Measurements from ENCODE around the gene ST6GALNAC5. TPM values are rescaled to one million over a fixed set of nuclear protein-coding genes. Genes with fewer than 3 reads are reported as not detected.

The ST6GALNAC5 gene
- total RNA-seq, 1 experiment from 2014 or later, result 2.0 TPM

DNA sequence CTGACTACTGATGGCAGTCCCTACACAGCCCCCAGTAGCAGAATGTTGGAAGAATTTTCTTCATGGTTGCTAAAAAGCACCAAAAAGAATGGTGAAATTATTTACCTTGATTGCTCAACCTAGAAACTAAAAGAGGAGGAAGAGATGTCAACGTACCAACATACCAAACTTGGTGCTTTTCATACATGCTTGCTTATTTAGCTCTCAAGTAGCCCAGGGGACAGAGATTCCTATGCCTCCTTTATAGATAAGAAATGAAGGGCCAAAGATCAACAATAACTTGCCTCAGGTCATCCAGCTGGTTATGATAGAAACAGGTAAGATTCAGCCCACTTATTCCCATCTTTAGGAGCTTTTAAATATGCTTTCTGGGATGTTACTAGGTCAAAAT lies 181.3 kb downstream of the ST6GALNAC5 start:
- H3K9me3 Mint-ChIP-seq (ENCODE audit: low read depth, unreplicated experiment), result no peaks in the 10 kb centered on the region
- no TSS peak for BruUV-seq (replicated peaks)
- H3K27me3 Mint-ChIP-seq (ENCODE audit: unreplicated experiment), result no peaks in the 10 kb centered on the region
- intact Hi-C loops (cut with micrococcal nuclease; ENCODE audit: unreplicated experiment), result no loop called here
- CTCF ChIA-PET, result interaction anchor here (0.8 kb wide), 1 partner anchor 36 kb away, joined by 3 read pairs; no protein-coding TSS in a partner anchor
- TF ChIP-seq, protein P1, sequence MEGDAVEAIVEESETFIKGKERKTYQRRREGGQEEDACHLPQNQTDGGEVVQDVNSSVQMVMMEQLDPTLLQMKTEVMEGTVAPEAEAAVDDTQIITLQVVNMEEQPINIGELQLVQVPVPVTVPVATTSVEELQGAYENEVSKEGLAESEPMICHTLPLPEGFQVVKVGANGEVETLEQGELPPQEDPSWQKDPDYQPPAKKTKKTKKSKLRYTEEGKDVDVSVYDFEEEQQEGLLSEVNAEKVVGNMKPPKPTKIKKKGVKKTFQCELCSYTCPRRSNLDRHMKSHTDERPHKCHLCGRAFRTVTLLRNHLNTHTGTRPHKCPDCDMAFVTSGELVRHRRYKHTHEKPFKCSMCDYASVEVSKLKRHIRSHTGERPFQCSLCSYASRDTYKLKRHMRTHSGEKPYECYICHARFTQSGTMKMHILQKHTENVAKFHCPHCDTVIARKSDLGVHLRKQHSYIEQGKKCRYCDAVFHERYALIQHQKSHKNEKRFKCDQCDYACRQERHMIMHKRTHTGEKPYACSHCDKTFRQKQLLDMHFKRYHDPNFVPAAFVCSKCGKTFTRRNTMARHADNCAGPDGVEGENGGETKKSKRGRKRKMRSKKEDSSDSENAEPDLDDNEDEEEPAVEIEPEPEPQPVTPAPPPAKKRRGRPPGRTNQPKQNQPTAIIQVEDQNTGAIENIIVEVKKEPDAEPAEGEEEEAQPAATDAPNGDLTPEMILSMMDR (IDR thresholded peaks at IDR 0.05; ENCODE audit: unreplicated experiment), result no peak
- H3K4me1 Mint-ChIP-seq (ENCODE audit: low read depth, unreplicated experiment), result no peaks in the 10 kb centered on the region
- H3K27ac Mint-ChIP-seq (ENCODE audit: unreplicated experiment), result no peak overlapping the region
- DNase-seq, result no peak
- H3K36me3 Mint-ChIP-seq (ENCODE audit: insufficient read depth, unreplicated experiment), result no peaks in the 10 kb centered on the region
- no peak overlapping the region for H3K4me3 Mint-ChIP-seq (ENCODE audit: low read depth, unreplicated experiment)

DNA sequence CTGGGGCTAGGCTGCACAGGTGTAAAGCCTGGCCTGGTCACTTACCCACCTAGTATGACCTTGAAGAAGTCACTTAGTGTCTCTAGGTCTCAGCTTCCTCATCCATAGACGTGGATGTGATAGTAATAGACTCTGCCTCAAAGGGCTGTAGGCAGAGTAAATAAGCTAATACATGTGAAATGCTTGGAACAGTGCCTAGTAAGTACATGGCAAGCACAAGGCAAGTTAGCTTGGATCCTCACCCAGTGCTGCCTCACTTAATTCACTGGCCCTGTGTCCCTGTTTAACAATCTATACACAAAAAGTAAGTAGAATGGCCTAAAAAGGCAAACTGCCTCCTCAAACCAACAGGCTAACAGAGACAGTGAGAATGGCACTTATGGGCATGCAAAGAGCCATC lies 184.1 kb downstream of the ST6GALNAC5 start:
- H3K27me3 Mint-ChIP-seq (ENCODE audit: unreplicated experiment), result no peaks in the 10 kb centered on the region
- H3K9me3 Mint-ChIP-seq (ENCODE audit: low read depth, unreplicated experiment), result peaks cover 2% of the 10 kb centered on the region
- CTCF ChIA-PET, result no interaction called here
- no peaks in the 10 kb centered on the region for H3K36me3 Mint-ChIP-seq (ENCODE audit: insufficient read depth, unreplicated experiment)
- BruUV-seq (replicated peaks), result no TSS peak
- intact Hi-C loops (cut with micrococcal nuclease; ENCODE audit: unreplicated experiment), result no loop called here
- H3K27ac Mint-ChIP-seq (ENCODE audit: unreplicated experiment), result no peak overlapping the region
- no peak overlapping the region for H3K4me3 Mint-ChIP-seq (ENCODE audit: low read depth, unreplicated experiment)
- no peaks in the 10 kb centered on the region for H3K4me1 Mint-ChIP-seq (ENCODE audit: low read depth, unreplicated experiment)
- TF ChIP-seq, protein P1 (IDR thresholded peaks at IDR 0.05; ENCODE audit: unreplicated experiment), result no peak
- no peak for DNase-seq

DNA sequence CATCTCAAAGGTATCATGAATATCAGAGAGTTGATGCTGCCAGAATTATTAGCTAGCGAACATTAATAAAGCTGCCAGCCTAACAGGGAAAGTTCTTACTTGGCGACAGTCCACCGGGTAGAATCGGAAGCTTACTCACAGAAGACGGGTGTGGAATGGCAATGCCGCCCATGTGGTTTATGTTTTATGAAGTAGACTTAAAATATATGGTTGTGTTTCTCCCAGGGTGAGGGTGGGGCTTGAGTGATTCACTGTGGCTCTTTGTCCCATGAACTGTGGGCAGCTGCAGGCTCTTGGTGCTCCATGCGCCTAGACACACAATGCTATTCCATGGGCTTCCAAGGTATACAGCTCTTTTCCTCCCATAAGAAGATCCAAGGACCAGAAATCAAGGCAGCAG lies 189.2 kb downstream of the ST6GALNAC5 start:
- no peaks in the 10 kb centered on the region for H3K36me3 Mint-ChIP-seq (ENCODE audit: insufficient read depth, unreplicated experiment)
- no peak overlapping the region for H3K4me3 Mint-ChIP-seq (ENCODE audit: low read depth, unreplicated experiment)
- CTCF ChIA-PET, result no interaction called here
- H3K27ac Mint-ChIP-seq (ENCODE audit: unreplicated experiment), result no peak overlapping the region
- intact Hi-C loops (cut with micrococcal nuclease; ENCODE audit: unreplicated experiment), result no loop called here
- no peaks in the 10 kb centered on the region for H3K27me3 Mint-ChIP-seq (ENCODE audit: unreplicated experiment)
- no peak for DNase-seq
- no TSS peak for BruUV-seq (replicated peaks)
- TF ChIP-seq, protein P1 (IDR thresholded peaks at IDR 0.05; ENCODE audit: unreplicated experiment), result no peak
- H3K9me3 Mint-ChIP-seq (ENCODE audit: low read depth, unreplicated experiment), result peaks cover 4% of the 10 kb centered on the region
- H3K4me1 Mint-ChIP-seq (ENCODE audit: low read depth, unreplicated experiment), result no peaks in the 10 kb centered on the region

DNA sequence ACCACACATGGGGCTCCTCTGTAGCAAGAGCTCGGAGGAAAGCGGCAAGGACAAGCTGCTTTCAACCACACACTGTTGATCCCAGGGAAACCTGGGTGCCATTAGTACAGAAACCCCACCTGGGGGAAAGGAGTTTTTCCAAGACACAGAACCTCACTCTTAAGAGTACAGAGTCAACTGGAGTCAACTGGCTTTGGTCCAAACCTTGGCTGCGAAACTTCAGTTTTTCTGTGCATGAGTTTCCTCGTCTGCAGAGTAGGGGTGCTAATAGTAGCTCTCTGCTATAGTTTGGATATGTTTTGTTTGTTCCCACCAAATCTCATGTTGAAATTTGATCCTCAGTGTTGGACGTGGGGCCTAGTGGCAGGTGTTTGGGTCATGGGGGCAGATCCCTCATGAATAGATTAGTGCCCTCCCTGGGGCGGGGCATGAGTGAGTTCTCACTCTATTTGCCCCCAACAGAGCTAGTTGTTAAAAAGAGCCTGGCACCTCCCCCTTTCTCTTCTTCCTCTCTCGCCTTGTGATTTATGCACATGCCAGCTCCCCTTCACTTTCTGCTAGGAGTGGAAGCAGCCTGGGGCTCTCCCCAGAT lies 190.8 kb downstream of the ST6GALNAC5 start:
- no peak overlapping the region for H3K4me3 Mint-ChIP-seq (ENCODE audit: low read depth, unreplicated experiment)
- TF ChIP-seq, protein P1 (IDR thresholded peaks at IDR 0.05; ENCODE audit: unreplicated experiment), result no peak
- no TSS peak for BruUV-seq (replicated peaks)
- no peaks in the 10 kb centered on the region for H3K27me3 Mint-ChIP-seq (ENCODE audit: unreplicated experiment)
- H3K4me1 Mint-ChIP-seq (ENCODE audit: low read depth, unreplicated experiment), result no peaks in the 10 kb centered on the region
- intact Hi-C loops (cut with micrococcal nuclease; ENCODE audit: unreplicated experiment), result no loop called here
- CTCF ChIA-PET, result no interaction called here
- no peaks in the 10 kb centered on the region for H3K36me3 Mint-ChIP-seq (ENCODE audit: insufficient read depth, unreplicated experiment)
- H3K27ac Mint-ChIP-seq (ENCODE audit: unreplicated experiment), result no peak overlapping the region
- H3K9me3 Mint-ChIP-seq (ENCODE audit: low read depth, unreplicated experiment), result peaks cover 4% of the 10 kb centered on the region
- DNase-seq, result no peak
